ENCODE measurements around the gene MUSK.

MUSK gene

GRCh38 chr9:110835404-110835803 is 166.8 kb downstream of the MUSK start:
- in situ Hi-C loops (cut with HindIII; ENCODE audit: low sequenced_read_pairs), result no loop called here
- TF ChIP-seq CTCF (IDR thresholded peaks at IDR 0.05; ENCODE audit: low read depth, low read length, missing control alignments), result no peak
- peak; percentile 79 for DNase-seq (ENCODE audit: low read depth)
- no peak overlapping the region for H3K4me3 ChIP-seq (ENCODE audit: low read depth, low read length)

GRCh38 chr9:110835859-110836271 is 167.3 kb downstream of the MUSK start:
- DNase-seq (ENCODE audit: low read depth), result peak; percentile 44
- no peak overlapping the region for H3K4me3 ChIP-seq (ENCODE audit: low read depth, low read length)

GRCh38 chr9:110837401-110838005 is 168.9 kb downstream of the MUSK start:
- H3K4me3 ChIP-seq (ENCODE audit: low read depth, low read length), result no peak overlapping the region
- no peak for DNase-seq (ENCODE audit: low read depth)
- in situ Hi-C loops (cut with HindIII; ENCODE audit: low sequenced_read_pairs), result no loop called here
- TF ChIP-seq CTCF (IDR thresholded peaks at IDR 0.05; ENCODE audit: low read depth, low read length, missing control alignments), result no peak

More at GRCh38 chr9:110835859-110836271, 167.3 kb downstream of the MUSK start:
- no peak for TF ChIP-seq CTCF (IDR thresholded peaks at IDR 0.05; ENCODE audit: low read depth, low read length, missing control alignments)
- in situ Hi-C loops (cut with HindIII; ENCODE audit: low sequenced_read_pairs), result no loop called here

GRCh38 chr9:110842169-110842568 is 173.6 kb downstream of the MUSK start:
- no peak for TF ChIP-seq CTCF (IDR thresholded peaks at IDR 0.05; ENCODE audit: low read depth, low read length, missing control alignments)
- DNase-seq (ENCODE audit: low read depth), result no peak
- H3K4me3 ChIP-seq (ENCODE audit: low read depth, low read length), result no peak overlapping the region
- in situ Hi-C loops (cut with HindIII; ENCODE audit: low sequenced_read_pairs), result no loop called here

- no peak for DNase-seq (ENCODE audit: low read depth)
- H3K4me3 ChIP-seq (ENCODE audit: low read depth, low read length), result no peak overlapping the region
- no peak for TF ChIP-seq CTCF (IDR thresholded peaks at IDR 0.05; ENCODE audit: low read depth, low read length, missing control alignments)
- in situ Hi-C loops (cut with HindIII; ENCODE audit: low sequenced_read_pairs), result no loop called here
Measured at GRCh38 chr9:110842986-110843385, 174.4 kb downstream of the MUSK start.

GRCh38 chr9:110844121-110844520 is 175.5 kb downstream of the MUSK start:
- in situ Hi-C loops (cut with HindIII; ENCODE audit: low sequenced_read_pairs), result no loop called here
- no peak for TF ChIP-seq CTCF (IDR thresholded peaks at IDR 0.05; ENCODE audit: low read depth, low read length, missing control alignments)
- H3K4me3 ChIP-seq (ENCODE audit: low read depth, low read length), result no peak overlapping the region
- DNase-seq (ENCODE audit: low read depth), result no peak
